CD4-positive, alpha-beta T cell treated with Interleukin-12 subunit alpha and Interleukin-12 subunit beta, for 1 hour (primary cell): Measurements from ENCODE around the gene CATSPER1.
"Not testable (repeated sequence)": the region's sequence is repeated elsewhere in the genome, so short reads cannot be mapped to it uniquely, and the experiment has no call there.

ENCODE experiments used
- DNase-seq: peaks from one replicate; pipeline ENCODE4 v3.0.0-alpha.2; 2020

Gene CATSPER1

DNA sequence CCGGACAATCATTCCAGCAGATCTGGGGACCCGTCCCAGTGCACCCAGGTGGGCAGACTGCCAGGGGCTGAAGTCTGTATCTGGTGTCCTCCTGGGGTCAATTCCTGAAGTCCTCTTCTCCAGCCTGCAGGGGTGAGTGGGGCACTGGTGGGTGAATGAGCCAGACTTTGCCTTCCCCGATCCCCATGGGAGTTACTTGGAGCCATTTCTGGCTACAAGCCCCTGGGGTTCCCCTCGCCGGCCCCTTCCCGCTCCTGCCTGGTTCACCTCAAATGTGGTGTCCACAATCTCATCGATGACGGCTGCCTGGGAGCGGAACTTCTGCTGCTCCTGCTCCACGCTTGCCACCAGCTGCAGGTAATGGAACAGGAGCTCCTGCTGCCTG is 9.5 kb downstream of the CATSPER1 start:
- no peak for DNase-seq

- no peak for DNase-seq
Measured at GRCh38 chr11:66015936-66016792, 10.1 kb downstream of the CATSPER1 start.

DNA sequence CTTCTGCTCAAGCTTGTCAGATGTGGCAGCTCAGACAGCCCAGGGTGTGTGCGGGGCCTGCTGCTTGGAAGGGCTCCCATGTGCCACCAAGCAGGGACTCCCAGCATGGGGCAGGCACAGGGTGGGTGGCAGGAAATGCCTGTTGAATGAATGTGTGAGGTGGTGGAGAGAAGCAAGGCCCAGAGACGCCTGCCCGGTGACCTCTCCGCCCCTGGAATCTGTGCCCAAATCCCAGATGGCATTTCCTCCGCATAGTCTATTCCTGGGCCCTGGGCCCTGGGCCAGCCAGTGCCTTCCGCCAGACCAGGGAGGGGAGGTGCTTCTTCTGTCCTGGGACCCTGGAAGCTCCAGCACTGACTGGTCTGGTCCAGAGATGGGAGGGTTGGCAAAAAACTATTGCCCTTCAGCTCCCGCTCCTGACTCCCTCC is 10.8 kb downstream of the CATSPER1 start:
- DNase-seq: no peak

DNA sequence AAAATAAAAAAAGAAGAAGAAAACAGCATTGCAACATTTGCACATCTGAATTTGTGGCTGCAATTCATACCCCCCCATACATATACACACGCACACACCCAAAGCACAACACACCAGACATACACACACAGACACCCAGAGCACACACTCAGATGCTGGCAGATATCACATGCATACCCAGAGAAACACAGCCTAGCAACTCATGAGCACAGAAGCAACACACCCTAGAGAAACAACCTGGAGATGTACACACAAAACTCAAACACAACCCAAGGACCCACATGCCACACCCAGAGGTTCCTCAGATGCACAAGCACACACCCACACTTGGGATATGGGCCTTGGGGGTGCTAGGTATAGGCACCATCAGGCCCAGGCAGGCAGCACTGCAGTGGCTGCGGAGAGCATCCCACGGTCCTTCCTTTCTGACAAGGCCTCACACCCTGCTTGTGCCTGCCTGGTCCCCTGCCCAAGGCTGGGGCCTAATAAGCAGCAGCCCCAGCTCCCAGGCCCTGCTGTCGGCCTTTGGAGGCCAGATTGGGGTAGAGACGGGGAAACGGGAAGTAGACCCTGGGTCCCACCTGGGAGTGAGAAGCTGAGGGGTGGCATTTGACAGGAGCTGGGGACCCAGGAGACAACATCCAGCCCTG is 11.3 kb downstream of the CATSPER1 start:
- no peak for DNase-seq

DNA sequence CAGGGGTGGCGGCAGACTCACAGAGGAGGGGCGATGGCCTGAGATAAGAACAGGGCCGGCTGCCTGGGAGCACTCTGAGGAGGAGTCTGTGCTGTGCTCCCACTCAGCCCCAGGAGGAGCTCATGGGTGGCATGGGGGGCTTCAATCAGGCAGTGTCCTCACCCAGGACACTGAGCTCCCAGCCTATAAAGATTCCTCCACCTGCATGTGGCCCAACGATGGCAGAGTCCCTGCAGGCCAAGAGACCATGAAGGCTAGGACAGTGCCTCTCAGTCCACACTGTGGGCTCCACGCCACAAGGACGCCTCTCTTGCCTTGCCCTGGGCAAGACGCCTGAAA is 12.5 kb downstream of the CATSPER1 start:
- no peak for DNase-seq

- no peak for DNase-seq
Measured at GRCh38 chr11:66012946-66013761, 13.1 kb downstream of the CATSPER1 start.

- DNase-seq: no peak
Measured at GRCh38 chr11:66012371-66012945, 13.8 kb downstream of the CATSPER1 start.

- DNase-seq: no peak
Measured at GRCh38 chr11:66011785-66012303, 14.4 kb downstream of the CATSPER1 start, which contains the start of gene CST6. TSS of gene CST6 (plus strand) at chr11:66012008. CDS start at chr11:66012045, 37 bp downstream.

DNA sequence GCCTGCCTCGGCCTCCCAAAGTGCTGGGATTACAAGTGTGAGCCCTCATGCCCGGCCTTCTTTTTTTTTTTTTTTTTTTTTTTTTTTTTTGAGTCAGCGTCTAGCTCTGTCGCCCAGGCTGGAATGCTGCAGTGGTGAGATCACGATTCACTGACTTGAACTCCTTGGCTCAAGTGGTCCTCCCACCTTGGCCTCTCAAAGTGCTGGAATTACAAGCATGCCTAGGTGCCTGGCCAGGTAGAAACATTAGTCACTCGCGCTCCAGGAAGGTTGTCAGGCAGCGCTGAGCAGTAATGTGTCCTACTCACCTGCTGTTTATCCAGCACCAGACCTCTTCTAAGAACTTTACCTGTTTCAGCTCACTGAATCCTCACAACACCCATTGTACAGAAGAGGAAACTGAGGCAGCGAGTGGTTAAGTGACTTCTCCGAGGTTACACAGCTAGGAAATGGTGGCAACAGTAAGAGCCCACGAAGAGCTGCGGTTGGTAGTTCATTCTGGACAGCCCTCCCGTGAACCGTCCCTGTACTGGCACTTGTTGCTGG is 15.0 kb downstream of the CATSPER1 start:
- no peak for DNase-seq

GRCh38 chr11:66010036-66010435 is 16.2 kb downstream of the CATSPER1 start:
- DNase-seq: not testable (repeated sequence)

DNA sequence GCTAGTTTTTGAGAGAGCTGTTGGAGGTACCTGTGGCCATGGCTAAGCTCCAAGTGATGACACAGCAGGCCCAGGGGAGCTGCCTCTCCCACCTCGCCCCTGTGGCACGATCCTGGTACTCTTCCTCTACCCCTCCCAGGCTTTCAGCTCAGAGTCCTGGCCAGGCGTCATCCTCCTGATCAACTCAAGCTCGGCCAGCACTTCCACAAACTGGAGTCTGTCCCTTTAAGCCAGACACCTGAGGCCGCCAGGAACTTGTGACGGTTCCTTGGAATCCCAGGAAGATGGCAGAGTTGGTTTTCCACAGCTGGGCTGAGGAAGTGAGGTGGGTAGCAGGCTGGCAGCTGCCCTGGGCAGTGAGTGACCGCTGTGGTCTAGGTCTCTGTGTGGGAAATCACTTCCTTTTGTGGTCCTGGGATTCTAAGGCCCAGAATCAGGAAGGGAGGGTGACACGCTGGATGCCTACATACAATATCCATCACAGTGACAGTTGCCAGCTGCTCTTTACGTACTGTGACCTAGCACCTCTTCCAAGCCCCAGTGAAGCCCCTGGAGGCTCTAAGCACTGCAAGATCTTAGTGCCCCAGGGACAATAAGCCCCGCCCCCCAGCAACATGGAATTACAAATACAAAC is 17.7 kb downstream of the CATSPER1 start:
- DNase-seq: no peak

DNA sequence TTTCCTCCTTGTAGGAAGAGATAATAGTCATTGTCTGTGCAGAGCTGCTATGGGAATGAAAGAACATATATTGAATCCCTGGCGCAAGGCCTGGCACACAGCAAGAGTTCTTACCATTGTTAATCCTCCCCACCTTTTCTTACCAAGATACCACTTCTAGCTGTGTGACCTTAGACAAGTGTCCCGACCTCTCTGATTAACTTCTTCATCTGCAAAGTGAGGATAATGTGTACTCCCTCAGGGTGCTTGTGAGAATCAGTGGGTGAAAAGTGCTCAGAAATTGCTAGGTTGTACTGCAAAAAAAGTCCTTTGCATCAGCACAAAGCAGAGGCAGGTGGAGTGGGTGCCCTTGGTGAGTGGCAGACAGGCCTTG is 18.2 kb downstream of the CATSPER1 start:
- no peak for DNase-seq

GRCh38 chr11:66007201-66007634 is 19.1 kb downstream of the CATSPER1 start:
- no peak for DNase-seq

DNA sequence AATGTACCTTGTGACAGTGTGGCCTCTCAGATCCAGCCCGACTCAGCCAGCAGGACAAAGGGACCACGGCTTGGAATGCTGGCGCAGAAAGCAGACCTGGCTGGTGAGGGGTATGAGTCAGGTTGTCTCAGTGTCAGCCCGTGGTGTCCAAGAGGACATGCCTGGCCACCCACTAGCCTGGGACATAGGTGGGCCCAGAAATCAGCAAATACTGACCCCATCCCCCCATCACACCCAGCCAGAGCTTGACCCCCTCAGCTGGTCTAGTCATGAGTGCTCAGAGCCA is 19.4 kb downstream of the CATSPER1 start:
- no peak for DNase-seq

DNA sequence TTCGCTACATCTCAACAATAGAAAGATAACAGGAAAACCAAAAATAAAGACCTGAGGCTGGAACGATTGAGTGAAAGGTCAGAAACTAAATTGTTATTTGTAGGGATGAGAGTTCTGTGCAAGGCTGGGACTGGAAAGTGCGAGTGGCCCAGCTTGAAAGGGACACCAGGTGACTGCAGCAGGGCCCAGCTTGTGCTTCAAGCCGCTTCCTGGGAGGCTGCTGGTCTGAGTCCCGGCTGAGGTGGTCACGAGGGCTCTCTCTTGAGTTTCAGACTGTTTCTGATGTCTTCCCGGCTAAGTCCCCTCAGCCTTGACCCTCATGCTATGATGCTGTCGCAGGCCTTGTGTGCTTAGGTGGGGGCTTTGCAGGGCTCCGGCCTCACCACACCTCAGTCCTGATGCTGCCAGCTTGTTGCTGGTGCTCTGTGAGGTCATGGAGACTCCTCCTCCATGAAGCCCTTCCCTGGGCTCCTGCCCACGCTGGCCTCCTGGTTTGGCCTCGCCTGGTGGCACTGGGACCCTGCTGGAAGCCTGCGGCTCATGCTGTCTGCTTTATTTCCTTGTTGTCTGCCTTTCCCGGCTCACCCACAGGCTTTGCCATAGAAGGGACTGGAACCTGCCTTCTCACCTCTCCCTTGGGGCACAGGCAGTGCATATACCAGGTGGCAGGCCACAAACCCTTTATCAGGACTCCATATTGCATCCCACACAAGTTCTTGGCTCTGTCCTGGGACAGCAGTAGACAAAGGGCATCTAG is 20.0 kb downstream of the CATSPER1 start:
- DNase-seq: no peak

DNA sequence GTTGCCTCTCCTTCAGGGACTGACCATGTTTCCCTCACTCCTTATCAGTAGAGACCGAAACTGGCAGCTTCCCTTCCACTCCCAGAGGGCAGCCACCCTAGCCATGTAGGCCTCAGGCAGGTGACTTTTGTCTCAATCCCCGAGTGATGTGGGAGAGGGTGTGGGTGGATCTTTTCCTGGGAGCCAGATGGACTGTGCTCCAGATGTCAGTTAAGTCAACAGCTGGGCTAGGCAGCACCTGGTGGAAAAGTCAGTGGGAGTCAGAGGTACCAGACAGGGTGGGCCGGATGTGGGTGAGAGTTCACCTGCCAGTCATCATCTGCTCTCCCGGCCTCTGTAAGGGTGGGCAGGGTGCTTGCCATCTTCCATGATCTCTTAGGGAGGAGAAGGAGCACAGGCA is 22.1 kb downstream of the CATSPER1 start:
- DNase-seq: no peak

DNA sequence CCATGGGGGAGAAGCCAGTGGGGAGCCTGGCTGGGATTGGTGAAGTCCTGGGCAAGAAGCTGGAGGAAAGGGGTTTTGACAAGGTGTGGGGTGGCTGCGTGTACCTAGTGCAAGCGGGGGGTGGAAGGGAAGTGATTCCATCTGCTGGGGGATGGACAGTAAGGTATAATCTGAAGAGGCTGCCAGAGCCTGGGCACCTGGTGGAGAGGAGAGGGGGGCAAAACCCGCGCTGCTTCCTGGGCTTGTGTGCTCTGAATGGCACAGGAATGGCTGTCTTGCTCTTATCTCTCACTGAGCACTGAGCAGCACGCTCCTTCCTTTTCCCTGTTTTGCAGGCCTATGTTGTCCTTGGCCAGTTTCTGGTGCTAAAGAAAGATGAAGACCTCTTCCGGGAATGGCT is 23.0 kb downstream of the CATSPER1 start:
- DNase-seq: no peak

DNA sequence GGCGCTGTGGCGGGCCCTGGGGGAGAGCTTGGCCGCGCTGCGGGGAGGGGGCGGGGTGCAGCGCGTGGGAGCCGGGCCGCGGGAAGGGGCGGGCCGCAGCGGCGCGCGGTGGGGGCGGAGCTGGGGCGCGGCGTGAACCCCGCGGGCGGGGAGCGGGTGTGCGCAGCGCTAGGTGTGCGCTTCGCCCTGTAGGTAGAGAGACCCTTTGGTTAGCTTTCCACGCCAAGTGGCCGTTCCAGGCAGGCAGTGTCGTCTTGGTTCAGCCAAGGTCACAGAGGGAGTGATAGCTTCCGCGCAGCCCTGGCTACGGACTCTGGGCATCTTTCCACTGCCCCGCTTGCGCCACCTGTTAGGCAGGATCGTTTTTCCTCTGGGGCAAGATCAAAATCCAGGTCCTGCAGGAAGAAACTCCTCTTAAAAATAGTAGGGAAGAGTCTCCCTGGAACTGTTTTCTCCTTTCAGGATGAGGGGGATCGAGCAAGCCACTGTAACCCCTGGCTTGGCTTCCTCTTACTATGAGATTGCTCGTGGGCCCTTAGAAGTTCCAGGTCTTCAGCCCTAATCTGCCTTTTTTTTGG is 23.5 kb downstream of the CATSPER1 start:
- no peak for DNase-seq

GRCh38 chr11:66001942-66002647 is 24.2 kb downstream of the CATSPER1 start, which contains the start of the genes BANF1 and EIF1AD:
TSS of gene BANF1 (plus strand) at chr11:66002503. CDS start at chr11:66003251, 748 bp downstream.
TSS of gene EIF1AD (minus strand) at chr11:66002157. CDS start at chr11:66000389, 1,768 bp downstream.
- peak; percentile 95 for DNase-seq

- no peak for DNase-seq
Measured at GRCh38 chr11:65997286-65997685, 29.0 kb downstream of the CATSPER1 start.
